OCI-LY3 (cell line): ENCODE measurements around the gene IGSF5.

ENCODE experiments used
- H2AFZ ChIP-seq: fragments of 200-600, 300-600 bp; shearing (Covaris generic); 2 replicates; pipeline ENCODE4 v1.6.0; 2014; ENCODE audit warnings: antibody characterized with exemption, low read depth, low read length
- H3K27ac ChIP-seq: fragments of 200-600, 300-600 bp; sonication (generic); 2 replicates; pipeline ENCODE4 v1.5.1; 2014; ENCODE audit warnings: mild to moderate bottlenecking, low read length, moderate library complexity, mixed read lengths
- H3K27me3 ChIP-seq: fragments of 200-600, 300-600 bp; sonication (generic); 2 replicates; pipeline ENCODE4 v1.6.1; 2014; ENCODE audit warnings: low read depth, low read length, mixed read lengths
- H3K36me3 ChIP-seq: fragments of 200-600, 300-600 bp; sonication (generic); replicated peaks from 2 replicates; pipeline ENCODE3; 2014; ENCODE audit warnings: low read depth, low read length, mixed read lengths
- H3K4me1 ChIP-seq: fragments of 300-600, 200-600 bp; sonication (generic); 2 replicates; pipeline ENCODE4 v1.6.1; 2014; ENCODE audit warnings: low read length, mixed read lengths
- H3K4me2 ChIP-seq: fragments of 200-600, 300-600 bp; sonication (generic); 2 replicates; pipeline ENCODE4 v1.6.1; 2014; ENCODE audit warnings: low read length, mixed read lengths
- H3K4me3 ChIP-seq: fragments of 300-600, 200-600 bp; sonication (generic); 2 replicates; pipeline ENCODE4 v1.5.1; 2014; ENCODE audit warnings: antibody characterized with exemption, mild to moderate bottlenecking, low read length, moderate library complexity
- H3K79me2 ChIP-seq: fragments of 300-600, 200-600 bp; shearing (Covaris generic); 2 replicates; pipeline ENCODE4 v1.6.1; 2014; ENCODE audit warnings: mild to moderate bottlenecking, low read length, mixed read lengths
- H3K9ac ChIP-seq: fragments of 300-600, 200-600 bp; shearing (Covaris generic); 2 replicates; pipeline ENCODE4 v1.6.0; 2014; ENCODE audit warnings: mild to moderate bottlenecking, low read length, moderate library complexity
- H3K9me3 ChIP-seq: fragments of 200-600, 300-600 bp; shearing (Covaris generic); 2 replicates; pipeline ENCODE4 v1.6.1; 2014; ENCODE audit warnings: low read length, mixed read lengths; ENCODE audit not compliant: insufficient read depth
- H4K20me1 ChIP-seq: fragments of 200-600, 300-600 bp; sonication (generic); 2 replicates; pipeline ENCODE4 v1.6.1; 2016; ENCODE audit warnings: low read length, mixed read lengths; ENCODE audit not compliant: insufficient read depth
- EZH2phosphoT487 ChIP-seq: fragments of 200-600 bp; shearing (Covaris generic); IDR thresholded peaks from 2 replicates; pipeline ENCODE4 v1.6.1; 2018; ENCODE audit warnings: antibody characterized with exemption, mixed run types, low read depth
- TF ChIP-seq, protein P1 (sequence below): fragments of 200-600, 300-600 bp; sonication (generic); IDR thresholded peaks from 2 replicates; pipeline ENCODE4 v1.5.1; 2014; ENCODE audit warnings: antibody characterized with exemption, low read length, low read depth

IGSF5 gene

DNA sequence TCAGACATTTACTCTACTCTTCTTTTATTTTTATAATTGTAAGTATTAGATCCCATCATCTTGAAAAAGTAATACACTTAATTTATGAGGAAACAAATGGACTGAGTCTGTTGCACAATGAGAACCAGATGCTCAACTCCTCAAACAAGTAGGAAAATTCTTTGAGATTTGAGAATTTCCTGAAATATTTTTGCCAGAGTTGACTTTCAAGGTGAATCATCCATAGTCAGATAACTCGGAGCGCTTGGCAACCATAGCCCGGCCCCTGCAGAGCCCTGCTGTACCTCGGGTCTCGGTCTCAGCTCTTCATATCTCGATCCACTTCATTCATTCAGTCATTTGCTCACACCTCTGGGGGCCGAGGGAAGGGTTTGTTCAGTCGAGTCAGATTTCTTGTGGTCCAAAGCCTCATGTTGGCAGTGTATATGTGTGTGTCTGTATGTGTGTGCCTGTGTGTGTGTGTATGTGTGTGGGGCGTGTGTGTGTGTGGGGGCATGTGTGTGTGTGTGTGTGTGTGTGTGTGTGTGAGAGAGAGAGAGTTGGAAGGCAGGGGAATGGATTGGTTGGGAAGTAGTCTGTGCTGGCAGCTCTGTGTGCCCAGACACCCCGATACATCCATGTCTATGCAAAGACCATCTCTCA, 104.2 kb downstream of the IGSF5 start:
- Histone ChIP-seq H3K36me3 (no peaks in the 10 kb centered on the region), H3K27ac (no peak overlapping the region), H3K9ac (no peak overlapping the region), H3K4me2 (no peak overlapping the region), H3K79me2 (no peaks in the 10 kb centered on the region), H3K27me3 (no peaks in the 10 kb centered on the region), H3K4me3 (no peak overlapping the region), H3K4me1 (no peaks in the 10 kb centered on the region), H3K9me3 (no peaks in the 10 kb centered on the region), H2AFZ (no peak overlapping the region), H4K20me1 (no peaks in the 10 kb centered on the region)
- TF ChIP-seq EZH2phosphoT487, result no peak
- TF ChIP-seq, protein P1, sequence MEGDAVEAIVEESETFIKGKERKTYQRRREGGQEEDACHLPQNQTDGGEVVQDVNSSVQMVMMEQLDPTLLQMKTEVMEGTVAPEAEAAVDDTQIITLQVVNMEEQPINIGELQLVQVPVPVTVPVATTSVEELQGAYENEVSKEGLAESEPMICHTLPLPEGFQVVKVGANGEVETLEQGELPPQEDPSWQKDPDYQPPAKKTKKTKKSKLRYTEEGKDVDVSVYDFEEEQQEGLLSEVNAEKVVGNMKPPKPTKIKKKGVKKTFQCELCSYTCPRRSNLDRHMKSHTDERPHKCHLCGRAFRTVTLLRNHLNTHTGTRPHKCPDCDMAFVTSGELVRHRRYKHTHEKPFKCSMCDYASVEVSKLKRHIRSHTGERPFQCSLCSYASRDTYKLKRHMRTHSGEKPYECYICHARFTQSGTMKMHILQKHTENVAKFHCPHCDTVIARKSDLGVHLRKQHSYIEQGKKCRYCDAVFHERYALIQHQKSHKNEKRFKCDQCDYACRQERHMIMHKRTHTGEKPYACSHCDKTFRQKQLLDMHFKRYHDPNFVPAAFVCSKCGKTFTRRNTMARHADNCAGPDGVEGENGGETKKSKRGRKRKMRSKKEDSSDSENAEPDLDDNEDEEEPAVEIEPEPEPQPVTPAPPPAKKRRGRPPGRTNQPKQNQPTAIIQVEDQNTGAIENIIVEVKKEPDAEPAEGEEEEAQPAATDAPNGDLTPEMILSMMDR, result no peak

DNA sequence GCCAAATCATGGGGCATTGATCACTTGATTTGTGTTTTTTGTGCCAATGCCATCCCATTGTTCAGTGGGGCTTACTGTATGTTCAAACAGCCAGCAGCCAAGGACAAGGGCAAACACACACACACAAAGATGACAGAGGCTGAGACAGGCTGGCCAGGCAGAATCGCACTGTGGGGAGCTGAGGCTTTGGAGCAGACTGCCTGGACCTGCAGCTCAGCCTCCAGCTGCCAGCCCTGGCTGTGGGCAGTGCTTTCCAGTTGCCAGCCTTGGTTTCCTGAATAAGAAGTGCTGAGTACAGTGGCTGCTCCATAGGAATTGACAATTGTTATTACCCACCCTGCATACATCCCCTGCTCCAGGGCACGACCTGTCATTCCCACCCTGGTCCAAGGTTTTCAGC, 105.3 kb downstream of the IGSF5 start:
- H3K36me3 ChIP-seq, result no peaks in the 10 kb centered on the region

DNA sequence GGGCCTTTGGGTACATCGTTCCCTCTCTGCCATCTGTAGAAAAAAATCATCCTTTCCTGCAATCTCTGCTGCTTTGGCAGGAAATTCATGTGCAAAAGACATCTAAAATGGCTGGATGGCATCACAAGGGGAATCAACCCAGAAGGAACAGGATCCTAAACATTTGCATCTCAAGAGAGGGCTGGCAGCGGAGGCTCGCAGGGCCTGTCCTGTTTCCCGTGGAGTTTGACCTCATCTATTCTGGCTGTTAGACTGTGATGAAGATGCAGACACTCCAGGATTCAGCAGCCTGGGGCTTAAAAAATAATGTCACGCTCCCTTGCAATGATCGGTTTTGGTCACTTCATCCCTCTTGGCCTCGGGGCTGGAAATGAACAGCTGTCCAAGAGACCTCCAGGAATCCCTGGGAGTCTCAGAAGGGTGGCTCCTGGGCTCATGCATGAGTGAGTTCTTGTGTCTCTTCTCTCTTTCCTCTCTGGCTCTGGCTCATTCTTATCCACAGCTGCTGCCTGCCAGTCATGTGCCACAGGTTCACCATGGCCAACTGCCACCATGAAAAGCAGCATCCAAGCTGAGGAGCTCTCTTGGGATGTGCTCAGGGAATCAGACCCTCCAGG, 106.1 kb downstream of the IGSF5 start:
- TF ChIP-seq, protein P1, result no peak
- no peak for TF ChIP-seq EZH2phosphoT487
- H3K4me2 ChIP-seq, result no peak overlapping the region
- H3K27me3 ChIP-seq, result no peaks in the 10 kb centered on the region
- H3K79me2 ChIP-seq, result no peaks in the 10 kb centered on the region
- no peak overlapping the region for H3K27ac ChIP-seq
- H3K9ac ChIP-seq, result no peak overlapping the region
- no peaks in the 10 kb centered on the region for H4K20me1 ChIP-seq
- no peaks in the 10 kb centered on the region for H3K9me3 ChIP-seq
- H3K36me3 ChIP-seq, result no peaks in the 10 kb centered on the region
- H3K4me1 ChIP-seq, result no peaks in the 10 kb centered on the region
- H3K4me3 ChIP-seq, result no peak overlapping the region
- no peak overlapping the region for H2AFZ ChIP-seq

More for the DNA sequence above, 105.3 kb downstream of the IGSF5 start:
- TF ChIP-seq EZH2phosphoT487, result no peak
- TF ChIP-seq, protein P1, result no peak
- Histone ChIP-seq H3K9me3 (no peaks in the 10 kb centered on the region), H2AFZ (no peak overlapping the region), H3K27me3 (no peaks in the 10 kb centered on the region), H3K4me1 (no peaks in the 10 kb centered on the region), H3K79me2 (no peaks in the 10 kb centered on the region), H3K4me3 (no peak overlapping the region), H3K4me2 (no peak overlapping the region), H4K20me1 (no peaks in the 10 kb centered on the region), H3K9ac (no peak overlapping the region), H3K27ac (no peak overlapping the region)
